AG08395 (cell line): ENCODE data around the gene DNAJB13.

ENCODE experiments used
- DNase-seq: peaks from one replicate; pipeline ENCODE4 v3.0.0; 2012; ENCODE audit warnings: mixed read lengths, low spot score

Gene DNAJB13

DNA sequence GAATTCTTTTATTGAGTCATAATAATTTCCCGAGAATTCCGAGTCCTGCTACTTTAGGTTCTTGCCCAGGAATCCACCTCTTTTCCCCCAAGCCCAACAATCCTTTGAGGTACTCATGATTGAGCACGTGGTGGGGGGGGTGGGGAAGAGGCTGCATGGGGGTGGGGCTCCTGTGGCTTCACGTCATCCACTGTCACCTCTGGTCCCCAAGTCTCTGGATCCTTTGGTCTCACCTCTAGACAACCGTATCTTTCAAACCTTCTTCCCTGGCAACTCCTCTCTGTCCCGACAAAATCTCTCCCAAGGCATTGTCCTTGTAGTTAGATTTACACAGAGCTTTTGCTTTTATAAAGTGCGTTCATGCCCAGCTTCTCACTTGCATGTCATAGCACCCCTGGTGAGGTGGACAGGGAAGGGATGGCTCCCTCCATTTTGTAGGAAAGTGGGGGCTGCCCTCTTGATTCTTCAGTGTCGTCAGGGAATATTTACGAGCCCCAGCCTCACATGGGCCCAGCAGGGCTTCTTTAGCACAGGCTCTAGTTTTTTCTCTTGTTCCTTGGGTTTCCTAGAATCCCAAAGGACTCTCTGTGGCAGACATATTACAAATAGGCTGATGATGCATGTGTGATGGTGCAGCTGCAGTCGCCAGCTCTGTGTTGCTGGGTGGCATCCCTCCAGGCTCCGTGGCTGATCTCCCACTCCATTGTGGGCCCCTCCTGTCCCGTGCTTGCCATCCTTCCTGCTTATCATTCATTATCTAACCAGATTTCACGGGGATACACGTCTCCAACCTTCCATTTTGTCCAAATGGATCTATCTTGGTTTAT is 49.7 kb downstream of the DNAJB13 start:
- DNase-seq = no peak

GRCh38 chr11:74001822-74002286 is 51.0 kb downstream of the DNAJB13 start:
- no peak for DNase-seq

- no peak for DNase-seq
Observed at GRCh38 chr11:74002832-74003231, 52.0 kb downstream of the DNAJB13 start.

DNA sequence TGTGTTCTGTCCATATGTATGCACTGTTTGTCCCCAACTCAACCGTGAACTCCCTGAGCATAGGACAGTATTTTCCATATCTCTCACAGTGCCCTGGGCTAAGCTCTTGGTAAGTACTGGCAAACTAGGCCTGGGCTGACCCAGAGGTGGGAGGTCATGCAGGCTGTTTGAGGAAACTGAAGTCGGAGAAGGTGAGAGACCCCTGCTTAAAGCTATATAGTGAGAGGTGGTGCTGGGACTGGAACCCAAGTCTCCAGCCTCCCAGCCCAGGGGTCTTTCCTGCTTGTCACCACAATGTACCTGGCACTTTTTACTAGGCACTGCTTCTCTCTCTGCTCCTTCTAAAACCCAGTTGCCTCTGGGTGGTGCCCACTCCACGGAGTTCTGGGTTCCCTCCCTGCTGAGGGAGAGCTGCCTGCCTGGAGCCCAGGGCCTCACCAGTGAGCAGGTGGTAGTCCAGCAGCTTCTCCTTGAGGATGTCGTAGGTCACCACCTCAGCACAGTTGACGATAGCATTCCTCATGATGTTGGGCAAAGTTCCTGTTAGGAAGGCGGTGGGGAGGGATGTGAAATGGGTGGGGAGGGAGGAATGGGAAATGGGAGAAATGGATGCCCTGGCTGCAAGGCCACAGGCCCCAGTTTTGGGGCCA is 53.3 kb downstream of the DNAJB13 start:
- no peak for DNase-seq

DNA sequence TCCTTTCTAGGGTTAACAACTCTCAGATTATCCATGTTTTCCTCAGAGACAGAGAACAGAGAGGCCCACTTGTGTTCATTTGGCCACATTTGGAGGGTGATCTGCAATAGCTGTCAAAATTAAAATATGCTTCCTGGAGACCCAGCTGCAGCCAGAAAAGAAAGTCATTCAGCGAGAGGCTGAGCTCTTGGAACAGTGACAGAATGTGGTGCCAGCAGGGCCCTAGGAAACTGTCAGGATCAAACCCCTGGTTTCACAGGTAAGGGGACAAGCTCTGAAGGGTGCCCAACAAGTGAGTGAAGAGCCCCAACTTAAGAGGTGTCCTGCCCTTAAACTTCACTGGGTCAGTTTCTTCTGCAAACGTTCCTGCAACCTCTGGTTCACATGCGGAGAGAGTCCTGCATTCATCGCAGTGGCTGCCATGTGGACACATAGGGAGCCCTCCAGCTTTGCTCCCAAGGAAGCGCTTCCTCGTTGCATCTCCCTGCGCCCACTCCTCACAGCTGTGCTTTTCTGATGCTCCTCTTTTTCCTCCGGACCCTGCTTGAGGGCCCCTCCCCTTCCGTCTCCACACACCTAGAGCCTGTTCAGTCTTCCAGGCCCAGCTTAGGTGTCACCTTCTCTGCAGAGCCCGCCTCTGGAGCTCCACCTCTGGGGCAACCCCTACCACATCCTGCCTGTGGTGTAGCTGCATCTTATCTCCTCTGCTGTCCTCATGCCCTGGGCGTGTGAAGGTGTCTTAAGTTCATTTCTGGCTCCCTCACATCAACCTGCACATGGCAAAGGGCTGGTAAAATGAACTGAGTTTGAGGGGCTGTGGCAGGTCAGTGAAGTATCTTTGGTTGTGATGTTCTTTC is 54.2 kb downstream of the DNAJB13 start:
- DNase-seq = no peak

- no peak for DNase-seq
Observed at GRCh38 chr11:74005721-74006517, 55.1 kb downstream of the DNAJB13 start.

DNA sequence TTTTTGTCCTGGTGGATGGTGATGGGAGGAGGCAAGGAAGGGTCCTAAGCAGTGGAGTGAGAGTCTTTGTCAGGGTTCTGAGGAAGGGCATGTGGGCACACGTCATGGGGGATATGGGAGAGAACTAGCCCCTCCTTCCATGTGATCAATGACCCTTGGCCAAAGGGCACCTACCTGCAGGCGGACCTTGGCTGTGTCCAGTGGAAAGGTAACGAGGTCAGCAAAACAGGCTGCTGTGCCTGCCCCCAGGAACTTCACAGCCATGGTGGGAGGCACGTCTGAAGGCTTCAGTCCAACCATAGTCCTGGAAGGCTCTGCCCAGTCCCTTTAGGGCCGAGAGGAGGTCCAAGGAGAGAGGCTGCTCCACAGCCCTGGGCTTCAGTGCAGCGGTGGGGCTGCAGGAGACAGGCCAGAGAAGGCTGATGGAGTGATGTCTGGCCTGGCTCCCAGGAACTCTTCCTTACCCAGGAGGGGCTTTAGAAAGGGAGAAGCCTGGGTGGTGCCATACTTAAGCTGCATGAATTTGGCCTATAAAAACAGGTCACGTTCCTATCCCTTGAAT is 56.0 kb downstream of the DNAJB13 start:
- DNase-seq = no peak

- DNase-seq = no peak
Observed at GRCh38 chr11:74007691-74008372, 57.0 kb downstream of the DNAJB13 start.

GRCh38 chr11:74008373-74009229 is 57.8 kb downstream of the DNAJB13 start, which contains the start of gene UCP3:
Gene UCP3, minus strand, starts transcription at chr11:74009085. Its CDS starts 2,043 bp downstream, at chr11:74007042.
- no peak for DNase-seq

- no peak for DNase-seq
Observed at GRCh38 chr11:74009230-74009547, 58.4 kb downstream of the DNAJB13 start.

GRCh38 chr11:74009675-74010305 is 59.0 kb downstream of the DNAJB13 start:
- DNase-seq = no peak

- no peak for DNase-seq
Observed at GRCh38 chr11:74010306-74011300, 59.8 kb downstream of the DNAJB13 start.

DNA sequence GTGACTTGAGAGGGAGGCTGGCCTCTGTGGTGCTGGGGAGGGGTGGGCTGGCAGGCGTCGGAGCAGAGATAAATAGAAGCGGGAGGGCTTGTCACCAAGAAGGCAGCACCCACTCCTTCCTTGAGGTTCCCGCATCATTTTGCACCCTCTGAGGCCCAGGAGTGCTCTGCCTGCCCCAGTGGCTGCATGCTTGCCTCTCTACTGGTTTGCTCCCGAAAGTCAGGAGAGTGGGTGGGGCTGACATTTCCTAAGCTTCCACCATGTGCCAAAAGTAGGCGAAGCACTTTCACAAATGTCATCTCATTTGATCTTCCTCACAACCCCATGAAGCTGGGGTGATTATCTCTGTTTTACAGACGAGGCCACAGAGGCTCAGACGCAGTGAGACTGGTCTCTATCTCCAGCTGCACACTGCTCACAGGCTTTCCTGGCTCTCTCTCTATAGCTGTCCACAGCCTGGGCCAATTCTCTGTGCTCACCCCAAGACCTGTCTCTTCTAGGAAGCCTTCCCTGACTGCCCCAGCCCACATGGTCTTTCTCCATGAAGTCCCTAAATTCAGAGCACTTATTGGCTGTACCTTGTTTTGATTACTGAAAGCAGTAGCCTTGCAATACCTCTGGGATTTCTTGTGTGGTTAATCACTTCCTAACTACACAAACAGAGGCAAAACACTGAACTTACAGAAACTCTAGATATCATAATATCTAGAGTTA is 60.7 kb downstream of the DNAJB13 start:
- DNase-seq = peak; percentile 10

DNA sequence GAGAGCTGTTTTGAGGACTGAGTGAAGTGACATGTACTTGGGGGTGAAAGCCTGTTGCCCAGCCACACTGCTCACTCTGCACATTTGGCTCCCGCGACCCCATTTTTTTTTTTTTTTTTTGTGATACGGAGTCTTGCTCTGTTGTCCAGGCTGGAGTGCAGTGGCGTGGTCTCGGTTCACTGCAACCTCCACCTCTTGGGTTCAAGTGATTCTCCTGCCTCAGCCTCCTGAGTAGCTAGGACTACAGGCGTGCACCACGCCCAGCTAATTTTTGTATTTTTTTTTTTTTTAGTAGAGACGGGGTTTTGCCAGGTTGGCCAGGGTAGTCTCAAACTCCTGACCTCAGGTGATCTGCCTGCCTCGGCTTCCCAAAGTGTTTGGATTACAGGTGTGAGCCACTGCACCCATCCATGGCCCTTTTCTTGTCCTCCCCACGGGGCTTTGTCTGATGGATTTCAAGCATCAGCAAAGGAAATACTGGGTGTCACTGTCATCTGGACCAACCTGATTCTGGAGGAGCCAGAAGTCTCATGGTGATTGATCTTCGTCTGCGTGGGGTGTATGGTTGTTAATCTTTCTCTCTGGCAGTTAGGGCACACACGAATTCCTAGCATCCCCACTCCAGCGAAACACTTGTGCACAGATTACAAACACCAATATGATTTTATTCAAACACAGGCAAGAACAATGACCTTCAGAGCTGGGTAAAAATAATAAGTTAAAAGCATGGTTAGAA is 61.4 kb downstream of the DNAJB13 start:
- no peak for DNase-seq

DNA sequence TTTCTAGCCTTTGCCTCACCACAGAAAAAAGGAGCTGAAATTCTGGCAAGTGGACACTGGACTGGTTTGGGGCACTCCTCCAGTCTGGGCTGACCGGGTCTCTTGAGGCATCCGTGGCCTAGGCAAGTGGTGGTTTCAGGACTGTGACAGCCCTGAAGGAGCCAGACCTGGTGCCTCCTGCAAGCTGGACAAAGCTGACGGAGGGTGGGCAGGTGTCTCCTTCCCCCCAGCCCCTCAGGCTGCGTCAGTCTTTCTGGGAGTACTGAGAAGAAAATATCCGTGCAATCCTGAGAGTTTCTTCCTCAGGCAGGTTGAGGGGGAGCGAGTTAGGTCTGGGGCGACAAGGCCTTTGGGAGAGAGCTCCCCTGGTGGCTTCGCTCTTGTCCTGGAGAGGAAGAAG is 62.3 kb downstream of the DNAJB13 start:
- no peak for DNase-seq

DNA sequence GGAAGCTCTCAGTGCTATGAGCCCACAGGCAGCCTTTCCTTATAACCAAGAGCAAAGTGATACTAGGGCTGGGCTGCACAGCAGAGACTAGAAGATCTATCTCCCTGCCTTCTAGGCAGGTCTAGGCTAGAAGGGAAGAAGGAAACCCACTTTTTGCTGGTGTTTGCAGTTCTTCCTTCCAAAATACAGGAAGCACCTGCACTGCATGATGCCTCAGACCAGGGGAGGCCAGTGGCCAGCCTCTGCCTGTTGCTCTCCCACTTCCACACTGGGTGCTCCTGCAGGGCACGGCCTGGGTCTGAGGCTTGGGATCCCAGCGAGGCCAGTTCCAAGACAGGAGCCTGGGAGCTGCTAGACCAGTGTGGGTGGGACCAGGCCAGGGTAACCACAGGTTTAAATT is 64.1 kb downstream of the DNAJB13 start:
- DNase-seq = no peak
